Loucy (cell line): ENCODE data around the gene ATF6.
A peak's percentile ranks its signal among the peaks of the same experiment; 100 is the strongest.
"Not testable (repeated sequence)": the region's sequence is repeated elsewhere in the genome, so short reads cannot be mapped to it uniquely, and the experiment has no call there.

Experiments
- H2AFZ ChIP-seq: fragments of 200-600 bp; sonication (generic); 2 replicates; pipeline ENCODE4 v1.6.0; 2016; ENCODE audit warnings: antibody characterized with exemption, mild to moderate bottlenecking, low read length, moderate library complexity
- H3F3A ChIP-seq: fragments of 200-600 bp; 2 replicates; pipeline ENCODE4 v1.6.0; 2016; ENCODE audit warnings: antibody characterized with exemption, low read depth, mild to moderate bottlenecking
- H3K27me3 ChIP-seq: fragments of 200-600 bp; sonication (generic); 2 replicates; pipeline ENCODE4 v1.6.1; 2014; ENCODE audit warnings: low read length, mild to moderate bottlenecking; ENCODE audit not compliant: insufficient read depth, poor library complexity, severe bottlenecking
- H3K36me3 ChIP-seq: fragments of 200-600 bp; sonication (generic); 2 replicates; pipeline ENCODE4 v1.6.1; 2016; ENCODE audit warnings: low read length; ENCODE audit not compliant: insufficient read depth
- H3K4me1 ChIP-seq: fragments of 200-600 bp; sonication (generic); 2 replicates; pipeline ENCODE4 v1.5.1; 2014; ENCODE audit warnings: low read length, mild to moderate bottlenecking; ENCODE audit not compliant: insufficient read depth, poor library complexity, severe bottlenecking
- H3K4me2 ChIP-seq: fragments of 200-600 bp; sonication (generic); 2 replicates; pipeline ENCODE4 v1.6.0; 2014; ENCODE audit warnings: antibody characterized with exemption, low read length, low read depth, mild to moderate bottlenecking; ENCODE audit not compliant: poor library complexity, severe bottlenecking
- H3K4me3 ChIP-seq: fragments of 200-600 bp; sonication (generic); 2 replicates; pipeline ENCODE4 v1.5.1; 2014; ENCODE audit warnings: low read length, mild to moderate bottlenecking, mixed read lengths; ENCODE audit not compliant: poor library complexity, severe bottlenecking
- H3K79me2 ChIP-seq: fragments of 200-600 bp; sonication (generic); 2 replicates; pipeline ENCODE4 v1.6.1; 2014; ENCODE audit warnings: low read length; ENCODE audit not compliant: insufficient read depth
- H3K9ac ChIP-seq: fragments of 200-600 bp; sonication (generic); 2 replicates; pipeline ENCODE4 v1.6.0; 2014; ENCODE audit warnings: mild to moderate bottlenecking, low read depth, low read length, moderate library complexity; ENCODE audit not compliant: poor library complexity, severe bottlenecking
- H3K9me2 ChIP-seq: fragments of 200-600 bp; sonication (generic); replicated peaks from 2 replicates; pipeline ENCODE4 v1.6.1; 2016; ENCODE audit warnings: low read depth, low read length, mixed read lengths
- H3K9me3 ChIP-seq: fragments of 200-600 bp; sonication (generic); 2 replicates; pipeline ENCODE4 v1.6.1; 2014; ENCODE audit warnings: mild to moderate bottlenecking, antibody characterized with exemption, low read length, low read depth; ENCODE audit not compliant: insufficient read depth
- H4K20me1 ChIP-seq: fragments of 200-600 bp; sonication (generic); 2 replicates; pipeline ENCODE4 v1.6.0; 2014; ENCODE audit warnings: antibody characterized with exemption, low read length, mild to moderate bottlenecking; ENCODE audit not compliant: insufficient read depth, poor library complexity, severe bottlenecking
- CTCF ChIP-seq: fragments of 200-600 bp; sonication (generic); conservative IDR thresholded peaks from 2 replicates; pipeline ENCODE4 v1.5.1; 2014; ENCODE audit warnings: mild to moderate bottlenecking, antibody characterized with exemption, low read length
- EZH2phosphoT487 ChIP-seq: fragments of 200-600 bp; IDR thresholded peaks from 2 replicates; pipeline ENCODE4 v1.6.1; 2018; ENCODE audit warnings: antibody characterized with exemption, mild to moderate bottlenecking, moderate library complexity, borderline replicate concordance

The ATF6 gene

GRCh38 chr1:161768986-161769672, 3.0 kb downstream of the ATF6 start:
- peak overlapping the region; percentile 96 for H3K4me3 ChIP-seq
- H3K79me2 ChIP-seq: peaks cover 89% of the 10 kb centered on the region
- peaks cover 68% of the 10 kb centered on the region for H3K4me1 ChIP-seq
- H3K9me2 ChIP-seq: no peaks in the 10 kb centered on the region
- peak overlapping the region; percentile 95 for H3K9ac ChIP-seq
- H3K36me3 ChIP-seq: no peaks in the 10 kb centered on the region
- no peak for TF ChIP-seq CTCF
- no peak for TF ChIP-seq EZH2phosphoT487
- peak overlapping the region; percentile 91 for H3K4me2 ChIP-seq
- H3F3A ChIP-seq: peaks cover 8% of the 10 kb centered on the region; the same call in 1 of the 2 replicates
- H2AFZ ChIP-seq: no peak overlapping the region
- no peaks in the 10 kb centered on the region for H3K9me3 ChIP-seq
- H3K27me3 ChIP-seq: peaks cover 4% of the 10 kb centered on the region
- peaks cover 5% of the 10 kb centered on the region for H4K20me1 ChIP-seq

DNA sequence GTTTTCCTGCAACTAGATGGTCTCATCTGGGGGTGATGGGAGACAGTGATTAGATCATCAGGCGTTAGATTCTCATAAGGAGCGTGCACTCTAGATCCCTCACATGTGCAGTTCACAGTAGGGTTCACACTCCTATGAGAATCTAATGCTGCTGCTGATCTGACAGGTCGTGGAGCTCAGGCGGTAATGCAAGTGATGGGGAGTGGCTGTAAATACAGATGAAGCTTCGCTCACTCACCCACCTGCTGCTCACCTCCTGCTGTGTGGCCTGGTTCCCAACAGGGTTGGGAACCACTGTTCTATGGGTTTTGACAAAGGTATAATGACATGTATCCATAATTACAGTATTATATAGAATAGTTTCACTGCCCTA, 3.5 kb downstream of the ATF6 start:
- peak overlapping the region; percentile 91 for H3K4me2 ChIP-seq
- H3K27me3 ChIP-seq, H3K36me3 ChIP-seq, H3K9me2 ChIP-seq, H3K9me3 ChIP-seq, H3F3A ChIP-seq, H4K20me1 ChIP-seq, H2AFZ ChIP-seq: not testable (repeated sequence)
- H3K9ac ChIP-seq: peak overlapping the region; percentile 95
- peaks cover 95% of the 10 kb centered on the region for H3K79me2 ChIP-seq
- peaks cover 73% of the 10 kb centered on the region for H3K4me1 ChIP-seq
- peak overlapping the region; percentile 96 for H3K4me3 ChIP-seq

DNA sequence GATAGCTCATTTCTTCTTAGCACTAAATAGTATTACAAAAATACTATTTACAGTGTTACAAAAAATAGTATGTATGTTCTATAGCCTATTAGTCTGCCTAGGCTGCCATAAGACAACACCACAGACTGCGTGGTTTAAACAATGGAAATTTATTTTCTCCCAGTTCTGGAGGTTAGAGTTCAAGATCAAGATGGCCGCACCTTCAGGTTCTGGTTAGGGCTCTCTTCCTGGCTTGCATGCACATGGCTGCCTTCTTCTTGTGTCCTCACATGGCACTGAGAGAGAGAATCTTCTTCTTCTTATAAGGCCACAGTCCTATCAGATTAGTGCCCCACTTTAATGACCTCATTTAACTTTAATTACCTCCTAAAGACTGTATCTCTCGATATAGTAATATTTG, 4.1 kb downstream of the ATF6 start:
- Histone ChIP-seq H3K4me1 (peaks cover 74% of the 10 kb centered on the region), H2AFZ (no peak overlapping the region), H3K36me3 (no peaks in the 10 kb centered on the region), H3K9me3 (no peaks in the 10 kb centered on the region), H3K27me3 (peaks cover 4% of the 10 kb centered on the region), H3K4me2 (peak overlapping the region; percentile 91), H3K79me2 (peaks cover 99% of the 10 kb centered on the region), H3K9me2 (no peaks in the 10 kb centered on the region), H3K9ac (peak overlapping the region; percentile 95), H4K20me1 (peaks cover 5% of the 10 kb centered on the region), H3K4me3 (peak overlapping the region; percentile 96), H3F3A (peaks cover 8% of the 10 kb centered on the region; the same call in 1 of the 2 replicates)
- TF ChIP-seq CTCF: no peak
- no peak for TF ChIP-seq EZH2phosphoT487

- H3K4me3 ChIP-seq: peak overlapping the region; percentile 96
These were observed 5.0 kb downstream of the ATF6 start for GRCh38 chr1:161771161-161771560.

More at GRCh38 chr1:161771161-161771560, 5.0 kb downstream of the ATF6 start:
- Histone ChIP-seq H3K27me3 (peaks cover 4% of the 10 kb centered on the region), H3K36me3 (no peaks in the 10 kb centered on the region), H3K4me1 (peaks cover 77% of the 10 kb centered on the region), H3K4me2 (peak overlapping the region; percentile 91), H4K20me1 (peaks cover 7% of the 10 kb centered on the region), H3K9me2 (no peaks in the 10 kb centered on the region), H3F3A (peaks cover 8% of the 10 kb centered on the region; the same call in 1 of the 2 replicates), H3K9ac (peak overlapping the region; percentile 95), H3K79me2 (peaks cover 99% of the 10 kb centered on the region), H2AFZ (no peak overlapping the region), H3K9me3 (no peaks in the 10 kb centered on the region)
- no peak for TF ChIP-seq EZH2phosphoT487
